ENCODE results near the gene SNX33.

DNA sequence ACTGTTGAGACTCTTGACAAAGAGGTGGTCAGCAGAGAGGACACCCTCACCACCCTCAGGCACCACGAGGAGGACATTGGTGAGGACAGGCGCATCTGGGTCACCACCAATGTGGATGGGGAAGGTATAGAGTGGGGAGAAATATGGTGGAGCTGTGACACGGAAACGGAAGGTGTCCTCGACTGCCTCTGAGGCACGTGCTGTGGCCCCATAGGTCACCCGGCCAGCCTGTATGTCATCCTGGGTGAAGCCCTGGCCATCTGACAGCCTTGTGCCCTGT lies 40.5 kb downstream of the SNX33 start:
- TF ChIP-seq POLR2AphosphoS5 (IDR thresholded peaks at IDR 0.05; ENCODE audit: low read depth, low read length) (no peak), POLR2A (IDR thresholded peaks at IDR 0.05; ENCODE audit: low read depth, low read length) (no peak), PAX5 (IDR thresholded peaks at IDR 0.05; ENCODE audit: insufficient read depth, low read length, severe bottlenecking) (no peak), POU2F2 (IDR thresholded peaks at IDR 0.05; ENCODE audit: low read depth, low read length) (no peak), TAF1 (IDR thresholded peaks at IDR 0.05; ENCODE audit: low read depth, low read length) (no peak), SPI1 (IDR thresholded peaks at IDR 0.05; ENCODE audit: low read depth, low read length) (no peak)

Measured in GM12891 (cell line).